Keratinocyte (primary cell): ENCODE measurements around the gene CASZ1. TPM values are rescaled to one million over a fixed set of nuclear protein-coding genes. Genes with fewer than 3 reads are reported as not detected.

Experiments
- DNase-seq: peaks from one replicate; pipeline ENCODE4 v3.0.0-alpha.2; 2011; ENCODE audit warnings: low read depth, missing footprints, low spot score
- FAIRE-seq: peaks from 2 replicates; lab custom pipeline; 2011; peaks lifted over from hg19 to GRCh38; lab: Jason Lieb, UNC
- H2AFZ ChIP-seq: 2 replicates; pipeline ENCODE4 v1.6.0; 2012; ENCODE audit warnings: low read length, control low read depth, inconsistent platforms; ENCODE audit not compliant: control insufficient read depth
- H3K27ac ChIP-seq: 2 replicates; pipeline ENCODE4 v1.5.1; 2011; ENCODE audit warnings: low read length; ENCODE audit not compliant: control insufficient read depth, insufficient read depth
- H3K27me3 ChIP-seq: 3 replicates; pipeline ENCODE4 v1.6.0; 2011; ENCODE audit warnings: low read length; ENCODE audit not compliant: control insufficient read depth, insufficient read depth; ENCODE audit errors: extremely low read depth
- H3K36me3 ChIP-seq, 2 experiments: 2 replicates in 1 of 2; 3 replicates in 1 of 2; pipeline ENCODE4 v1.5.1; 2011; ENCODE audit warnings: low read length in 2 of 2, mild to moderate bottlenecking in 1 of 2; ENCODE audit not compliant: control insufficient read depth in 2 of 2, insufficient read depth in 2 of 2; ENCODE audit errors: extremely low read depth in 1 of 2
- H3K4me1 ChIP-seq: 3 replicates; pipeline ENCODE4 v1.5.1; 2011; ENCODE audit warnings: low read length; ENCODE audit not compliant: control insufficient read depth, insufficient read depth; ENCODE audit errors: extremely low read depth
- H3K4me2 ChIP-seq: 3 replicates; pipeline ENCODE4 v1.6.0; 2011; ENCODE audit warnings: low read depth, low read length; ENCODE audit not compliant: control insufficient read depth, insufficient read depth; ENCODE audit errors: extremely low read depth
- H3K4me3 ChIP-seq, 3 experiments: fragments of 200-600 bp in 1 of 3; sonication (generic) in 1 of 3; 2 replicates in 2 of 3; 3 replicates in 1 of 3; pipeline ENCODE4 v1.5.1; 2011 to 2016; ENCODE audit warnings: low read length in 3 of 3, mild to moderate bottlenecking in 3 of 3, control low read depth in 2 of 3, inconsistent platforms in 1 of 3, low read depth in 1 of 3, mixed read lengths in 1 of 3, mixed run types in 1 of 3, moderate library complexity in 1 of 3; ENCODE audit not compliant: control insufficient read depth in 2 of 3, insufficient read depth in 2 of 3; ENCODE audit errors: extremely low read depth in 1 of 3
- H3K79me2 ChIP-seq: 2 replicates; pipeline ENCODE4 v1.6.0; 2012; ENCODE audit warnings: low read length; ENCODE audit not compliant: control insufficient read depth, insufficient read depth
- H3K9ac ChIP-seq: 3 replicates; pipeline ENCODE4 v1.6.0; 2011; ENCODE audit warnings: low read length; ENCODE audit not compliant: control insufficient read depth, insufficient read depth; ENCODE audit errors: extremely low read depth
- H3K9me1 ChIP-seq: 3 replicates; pipeline ENCODE4 v1.6.0; 2011; ENCODE audit warnings: low read length; ENCODE audit not compliant: control insufficient read depth, insufficient read depth; ENCODE audit errors: extremely low read depth
- H3K9me3 ChIP-seq: 2 replicates; pipeline ENCODE4 v1.5.1; 2012; ENCODE audit warnings: low read depth, low read length; ENCODE audit not compliant: control insufficient read depth
- H4K20me1 ChIP-seq: 3 replicates; pipeline ENCODE4 v1.6.0; 2011; ENCODE audit warnings: low read length; ENCODE audit not compliant: control insufficient read depth, insufficient read depth; ENCODE audit errors: extremely low read depth
- CTCF ChIP-seq, 3 experiments: IDR thresholded peaks in 1 of 3; conservative IDR thresholded peaks in 1 of 3; optimal IDR thresholded peaks in 1 of 3; 2 replicates in 2 of 3; 3 replicates in 1 of 3; pipeline versions ENCODE3 to v1.5.1; 2011; ENCODE audit warnings: low read length in 3 of 3, mild to moderate bottlenecking in 3 of 3, moderate library complexity in 2 of 3, control low read depth in 1 of 3, inconsistent platforms in 1 of 3; ENCODE audit not compliant: insufficient read depth in 2 of 3; ENCODE audit errors: extremely low read depth in 1 of 3
- EZH2 ChIP-seq: IDR thresholded peaks from one replicate; pipeline ENCODE4 v1.6.1; 2012; ENCODE audit warnings: inconsistent platforms, mild to moderate bottlenecking, low read length, moderate library complexity
- dilution Hi-C: fragments of 300-500 bp; cut with MboI; formaldehyde crosslinking; loops from one replicate; pipeline ENCODE4 v1.7.0; 2020; ENCODE audit warnings: low sequenced_read_pairs; ENCODE audit not compliant: extremely low pct_ligation_motif_present
- polyA plus RNA-seq, 5 experiments: library from polyadenylated mRNA; depleted of rRNA in 3 of 5; stranded (reverse) in 3 of 5; stranded (forward) in 1 of 5; unstranded in 1 of 5; fragments of >200 nt; gene quantifications; 1 replicate in 1 of 5; 2 replicates in 3 of 5; 3 replicates in 1 of 5; pipeline versions ENCODE4 v1.2.1 to v1.2.3, GENCODE V29; 2011 to 2012; ENCODE audit warnings: missing spikeins in 2 of 5, low read depth in 1 of 5, low replicate concordance in 1 of 5

The CASZ1 gene
- polyA plus RNA-seq, 1 donor (not counting 4 experiments of a cell fraction or from before 2014, with no cell fraction given), result 2.8 TPM

DNA sequence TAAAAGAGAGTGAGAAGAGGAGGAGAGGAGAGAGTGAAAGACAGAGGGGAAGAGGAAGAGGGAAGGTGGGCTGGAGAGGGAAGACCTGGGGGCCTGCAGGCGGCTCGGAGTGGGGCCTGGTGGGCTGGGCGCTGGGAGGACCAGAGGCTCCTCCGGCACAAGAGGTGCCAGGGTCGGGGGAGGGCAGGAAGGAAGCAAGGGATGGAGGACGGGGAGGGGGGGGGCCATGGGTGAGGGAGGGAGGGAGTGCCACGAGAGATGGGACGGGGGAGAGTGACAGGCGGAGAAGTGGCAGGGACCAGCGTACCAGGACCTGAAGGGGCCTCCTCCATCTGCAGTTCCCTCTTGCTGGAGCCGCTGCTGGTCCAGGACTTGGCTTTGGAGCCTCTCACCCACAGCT lies 87.7 kb downstream of the CASZ1 start:
- H3K36me3 ChIP-seq, result peaks cover 0 to 6% of the 10 kb centered on the region in 2 experiments
- H3K4me2 ChIP-seq, result no peak overlapping the region
- no peak overlapping the region for H2AFZ ChIP-seq
- dilution Hi-C loops, result no loop called here
- no peaks in the 10 kb centered on the region for H3K27me3 ChIP-seq
- DNase-seq (no peak), FAIRE-seq (no peak)
- H3K27ac ChIP-seq, result no peak overlapping the region
- TF ChIP-seq EZH2 (no peak), CTCF (optimal IDR thresholded peaks at IDR 0.05 in 1 of 3, IDR thresholded peaks at IDR 0.05 in 1 of 3, conservative IDR thresholded peaks at IDR 0.05 in 1 of 3; ENCODE audit: extremely low read depth in 1 of 3, insufficient read depth in 2 of 3, low read length in 3 of 3) (no peak)
- no peaks in the 10 kb centered on the region for H3K4me1 ChIP-seq
- no peak overlapping the region for H3K4me3 ChIP-seq
- H3K9me1 ChIP-seq, result no peaks in the 10 kb centered on the region
- H3K9ac ChIP-seq, result no peak overlapping the region
- H4K20me1 ChIP-seq, result no peaks in the 10 kb centered on the region
- H3K79me2 ChIP-seq, result no peaks in the 10 kb centered on the region
- no peaks in the 10 kb centered on the region for H3K9me3 ChIP-seq

GRCh38 chr1:10707208-10707607 lies 89.2 kb downstream of the CASZ1 start:
- H3K4me2 ChIP-seq, result no peak overlapping the region
- H3K4me3 ChIP-seq, result no peak overlapping the region
- no peaks in the 10 kb centered on the region for H4K20me1 ChIP-seq
- no peak overlapping the region for H3K9ac ChIP-seq
- H3K9me1 ChIP-seq, result no peaks in the 10 kb centered on the region
- no peaks in the 10 kb centered on the region for H3K4me1 ChIP-seq
- FAIRE-seq (no peak), DNase-seq (no peak)
- dilution Hi-C loops, result no loop called here
- H3K79me2 ChIP-seq, result no peaks in the 10 kb centered on the region
- TF ChIP-seq CTCF (optimal IDR thresholded peaks at IDR 0.05 in 1 of 3, IDR thresholded peaks at IDR 0.05 in 1 of 3, conservative IDR thresholded peaks at IDR 0.05 in 1 of 3; ENCODE audit: extremely low read depth in 1 of 3, insufficient read depth in 2 of 3, low read length in 3 of 3) (no peak), EZH2 (no peak)
- H2AFZ ChIP-seq, result no peak overlapping the region
- H3K27ac ChIP-seq, result no peak overlapping the region
- H3K9me3 ChIP-seq, result no peaks in the 10 kb centered on the region
- H3K36me3 ChIP-seq, result peaks cover 0 to 6% of the 10 kb centered on the region in 2 experiments
- no peaks in the 10 kb centered on the region for H3K27me3 ChIP-seq
